Activated CD8-positive, alpha-beta memory T cell treated with anti-CD3 and anti-CD28 coated beads, Interleukin-2, amount 10 ng/mL, durations not matched to agents 7 days and 5 days (primary cell): Measurements from ENCODE around the gene SERINC3. TPM values are rescaled to one million over a fixed set of nuclear protein-coding genes. Genes with fewer than 3 reads are reported as not detected.

Experiments
- ATAC-seq: fragments of 150-1000 bp; cut with Tn5 transposase; one replicate; pipeline ENCODE4 v1.10.0; 2021; ENCODE audit warnings: moderate library complexity
- CTCF ChIA-PET: fragments of 350-600 bp; sonication (Branson Sonifier 250); formaldehyde crosslinking; loops from one replicate; lab custom pipeline; 2021; ENCODE audit warnings: antibody characterized with exemption; lab: Charles Lee
- DNase-seq: peaks from one replicate; pipeline ENCODE4 v3.0.0-alpha.2; 2020
- H3K27ac Mint-ChIP-seq: one replicate; pipeline ENCODE4 v1.8.0; 2021; ENCODE audit warnings: mild to moderate bottlenecking, mixed read lengths
- H3K27me3 Mint-ChIP-seq: one replicate; pipeline ENCODE4 v1.8.0; 2021; ENCODE audit warnings: mixed read lengths
- H3K36me3 Mint-ChIP-seq: one replicate; pipeline ENCODE4 v1.8.0; 2021; ENCODE audit warnings: mild to moderate bottlenecking, mixed read lengths
- H3K4me1 Mint-ChIP-seq: one replicate; pipeline ENCODE4 v1.8.0; 2021; ENCODE audit warnings: mixed read lengths
- H3K4me3 Mint-ChIP-seq: one replicate; pipeline ENCODE4 v1.8.0; 2021; ENCODE audit warnings: mild to moderate bottlenecking, moderate library complexity, mixed read lengths
- H3K9me3 Mint-ChIP-seq: one replicate; pipeline ENCODE4 v1.8.0; 2022; ENCODE audit warnings: low read depth, mixed read lengths
- total RNA-seq, 2 experiments: library from RNA; stranded (reverse); gene quantifications; one replicate each; pipeline ENCODE4 v1.2.3, GENCODE V29; 2021

Gene SERINC3
- total RNA-seq, 2 experiments from 2014 or later, result 50.1 to 64.6 TPM

DNA sequence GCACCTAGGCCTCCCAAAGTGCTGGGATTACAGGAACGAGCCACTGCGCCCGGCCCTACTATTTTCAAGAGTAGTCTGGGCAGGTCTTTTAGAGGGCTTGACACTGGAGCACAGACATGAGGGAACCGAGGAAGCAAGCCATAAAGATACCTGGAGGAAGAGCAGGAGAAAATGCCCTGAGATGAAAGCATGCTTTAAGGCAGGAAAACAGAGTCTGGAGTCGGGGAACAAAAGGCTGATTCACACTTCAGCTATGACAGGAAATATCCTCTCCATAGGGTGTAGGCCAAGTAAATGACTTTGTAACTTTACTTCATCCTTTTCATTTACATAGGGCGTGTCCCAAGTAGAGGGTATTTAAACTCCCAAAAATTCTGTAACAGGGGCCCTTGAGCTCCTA is 4.3 kb upstream of the SERINC3 start:
- H3K9me3 Mint-ChIP-seq, result no peaks in the 10 kb centered on the region
- CTCF ChIA-PET, result no interaction called here
- no peak overlapping the region for H3K27ac Mint-ChIP-seq
- H3K36me3 Mint-ChIP-seq, result no peaks in the 10 kb centered on the region
- no peak for DNase-seq
- peaks cover 14% of the 10 kb centered on the region for H3K4me1 Mint-ChIP-seq
- H3K27me3 Mint-ChIP-seq, result no peaks in the 10 kb centered on the region
- ATAC-seq, result no peak
- no peak overlapping the region for H3K4me3 Mint-ChIP-seq

DNA sequence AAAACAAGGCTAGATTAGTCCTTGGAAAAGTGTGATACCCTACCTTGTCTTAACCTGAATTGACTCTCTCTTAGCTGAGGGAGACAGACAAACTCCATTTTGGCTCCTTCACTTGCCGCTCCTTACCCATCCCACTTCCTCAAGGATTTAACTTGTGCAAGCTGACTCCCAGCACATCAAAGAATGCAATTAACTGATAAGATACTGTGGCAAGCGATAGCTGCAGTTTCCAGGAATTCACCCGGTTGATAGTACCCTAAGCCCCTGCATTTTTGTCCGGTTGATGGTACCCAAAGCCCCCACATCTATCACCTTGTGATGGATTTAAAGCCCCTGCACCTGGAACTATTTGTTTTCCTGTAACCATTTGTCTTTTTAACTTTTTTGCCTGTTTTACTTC is 1.9 kb upstream of the SERINC3 start:
- H3K27ac Mint-ChIP-seq, result no peak overlapping the region
- no peak for ATAC-seq
- H3K4me3 Mint-ChIP-seq, result no peak overlapping the region

DNA sequence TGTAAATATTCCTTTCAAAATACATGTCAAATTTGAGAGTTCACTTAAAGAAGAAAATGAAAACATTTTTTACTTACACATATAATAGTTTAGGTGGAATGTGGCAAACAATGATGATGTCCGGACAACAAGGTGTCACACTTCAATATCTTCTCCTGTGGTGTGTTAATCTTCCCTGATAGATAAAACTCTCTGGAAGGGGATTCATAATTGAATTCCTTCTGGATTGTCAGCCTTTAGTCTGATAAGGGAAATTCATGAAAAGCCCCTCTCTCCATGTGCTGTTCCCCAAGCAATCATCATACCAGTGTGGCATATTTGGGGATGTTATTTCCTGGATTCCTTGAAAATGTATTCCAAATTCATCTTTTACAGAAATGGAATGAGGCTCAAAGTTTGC is 971 bp upstream of the SERINC3 start:
- Mint-ChIP-seq H3K9me3 (no peaks in the 10 kb centered on the region), H3K4me3 (peak overlapping the region; percentile 81), H3K27me3 (no peaks in the 10 kb centered on the region), H3K4me1 (peaks cover 33% of the 10 kb centered on the region), H3K27ac (peak overlapping the region; percentile 93), H3K36me3 (peaks cover 3% of the 10 kb centered on the region)
- no peak for DNase-seq
- ATAC-seq, result no peak
- CTCF ChIA-PET, result interaction anchor here (1.1 to 1.3 kb wide), 2 partner anchors 13 to 15 kb away, joined by 3 to 4 read pairs; no protein-coding TSS in a partner anchor

More for the DNA sequence above, 1.9 kb upstream of the SERINC3 start:
- Mint-ChIP-seq H3K27me3 (no peaks in the 10 kb centered on the region), H3K4me1 (peaks cover 32% of the 10 kb centered on the region), H3K9me3 (no peaks in the 10 kb centered on the region), H3K36me3 (peaks cover 1% of the 10 kb centered on the region)
- CTCF ChIA-PET, result no interaction called here
- DNase-seq, result no peak

GRCh38 chr20:44520881-44521280 is 989 bp downstream of the SERINC3 start:
- Mint-ChIP-seq H3K36me3 (peaks cover 6% of the 10 kb centered on the region), H3K4me3 (peak overlapping the region; percentile 81), H3K27me3 (no peaks in the 10 kb centered on the region), H3K27ac (peak overlapping the region; percentile 93), H3K4me1 (peaks cover 39% of the 10 kb centered on the region), H3K9me3 (no peaks in the 10 kb centered on the region)
- CTCF ChIA-PET, result interaction anchor here (1.5 to 1.8 kb wide), 2 partner anchors 90 to 136 kb away, joined by 4 to 11 read pairs; no protein-coding TSS in a partner anchor
- no peak for DNase-seq
- no peak for ATAC-seq

GRCh38 chr20:44518248-44518647 is 3.6 kb downstream of the SERINC3 start:
- ATAC-seq, result no peak
- Mint-ChIP-seq H3K9me3 (no peaks in the 10 kb centered on the region), H3K4me1 (peaks cover 50% of the 10 kb centered on the region), H3K36me3 (peaks cover 8% of the 10 kb centered on the region), H3K4me3 (no peak overlapping the region), H3K27me3 (no peaks in the 10 kb centered on the region), H3K27ac (no peak overlapping the region)
- CTCF ChIA-PET, result no interaction called here
- DNase-seq, result no peak

- no peak for ATAC-seq
- CTCF ChIA-PET, result no interaction called here
- DNase-seq, result no peak
- H3K4me3 Mint-ChIP-seq, result no peak overlapping the region
- H3K9me3 Mint-ChIP-seq, result no peaks in the 10 kb centered on the region
- H3K27ac Mint-ChIP-seq, result no peak overlapping the region
- H3K4me1 Mint-ChIP-seq, result peaks cover 49% of the 10 kb centered on the region
- peaks cover 12% of the 10 kb centered on the region for H3K36me3 Mint-ChIP-seq
- H3K27me3 Mint-ChIP-seq, result no peaks in the 10 kb centered on the region
Measured at GRCh38 chr20:44517454-44517853, 4.4 kb downstream of the SERINC3 start.

GRCh38 chr20:44516491-44516890 is 5.4 kb downstream of the SERINC3 start:
- H3K4me1 Mint-ChIP-seq, result peaks cover 45% of the 10 kb centered on the region
- peaks cover 13% of the 10 kb centered on the region for H3K36me3 Mint-ChIP-seq
- H3K27ac Mint-ChIP-seq, result no peak overlapping the region
- H3K4me3 Mint-ChIP-seq, result no peak overlapping the region
- no peaks in the 10 kb centered on the region for H3K9me3 Mint-ChIP-seq
- H3K27me3 Mint-ChIP-seq, result no peaks in the 10 kb centered on the region
- CTCF ChIA-PET, result interaction anchor here (1.0 kb wide), 1 partner anchor 317 kb away, joined by 3 read pairs; no protein-coding TSS in a partner anchor
- DNase-seq (no peak), ATAC-seq (no peak)

- peaks cover 27% of the 10 kb centered on the region for H3K4me1 Mint-ChIP-seq
- H3K27ac Mint-ChIP-seq, result no peak overlapping the region
- no peaks in the 10 kb centered on the region for H3K9me3 Mint-ChIP-seq
- CTCF ChIA-PET, result no interaction called here
- H3K27me3 Mint-ChIP-seq, result no peaks in the 10 kb centered on the region
- peak; percentile 16 for ATAC-seq
- no peak overlapping the region for H3K4me3 Mint-ChIP-seq
- H3K36me3 Mint-ChIP-seq, result peaks cover 24% of the 10 kb centered on the region
- DNase-seq, result no peak
Measured at GRCh38 chr20:44513871-44514270, 8.0 kb downstream of the SERINC3 start.

GRCh38 chr20:44509762-44510161 is 12.1 kb downstream of the SERINC3 start:
- no peaks in the 10 kb centered on the region for H3K27me3 Mint-ChIP-seq
- ATAC-seq (no peak), DNase-seq (no peak)
- no peaks in the 10 kb centered on the region for H3K9me3 Mint-ChIP-seq
- H3K36me3 Mint-ChIP-seq, result peaks cover 36% of the 10 kb centered on the region
- peaks cover 17% of the 10 kb centered on the region for H3K4me1 Mint-ChIP-seq
- CTCF ChIA-PET, result interaction anchor here (0.8 to 1.0 kb wide), 3 partner anchors 12 to 176 kb away, joined by 3 to 4 read pairs (median 4); partner anchors contain the start of gene SERINC3
- H3K27ac Mint-ChIP-seq, result no peak overlapping the region
- no peak overlapping the region for H3K4me3 Mint-ChIP-seq

DNA sequence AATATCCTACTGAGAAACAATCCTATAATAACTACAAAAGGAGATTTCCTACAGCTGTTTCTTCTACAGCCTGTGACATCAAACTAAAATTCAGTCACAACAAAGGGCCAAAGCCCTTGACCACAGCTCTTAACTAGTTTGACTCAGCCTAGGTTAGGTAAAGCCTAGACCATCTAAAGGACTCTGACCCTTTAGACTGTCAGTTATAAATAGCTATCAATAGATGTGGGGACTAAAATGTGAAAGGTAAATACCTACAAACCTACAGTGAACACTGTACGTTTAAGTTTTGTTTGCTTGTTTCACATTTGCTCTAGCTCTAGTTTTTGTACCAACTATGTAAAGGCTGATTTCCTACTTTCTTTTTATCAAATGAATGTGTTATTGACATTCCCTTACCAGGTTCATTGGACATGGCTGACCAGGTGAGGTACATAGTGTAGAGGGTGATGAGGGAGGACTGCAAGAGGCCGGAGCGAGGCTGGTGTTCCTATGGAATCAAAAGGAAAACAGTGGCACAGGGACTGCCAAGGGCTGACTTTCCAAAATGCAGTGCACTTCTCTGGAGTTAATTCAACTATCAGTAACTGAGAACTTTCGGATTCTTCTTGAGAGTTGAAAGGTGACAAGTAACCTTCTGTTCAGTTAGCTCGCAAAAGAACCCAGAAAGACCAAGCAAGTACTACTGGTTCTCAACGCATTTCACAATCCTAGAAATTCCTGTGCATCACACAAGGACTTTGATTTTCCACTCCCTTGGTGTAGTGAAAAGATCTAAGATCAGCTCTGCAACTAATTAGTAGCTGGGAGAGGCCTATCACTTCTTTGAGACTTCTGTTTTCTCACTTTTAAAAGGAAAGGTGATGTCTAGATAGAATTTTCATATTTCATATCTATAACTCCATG is 17.2 kb downstream of the SERINC3 start:
- Mint-ChIP-seq H3K4me1 (no peaks in the 10 kb centered on the region), H3K27ac (no peak overlapping the region), H3K9me3 (no peaks in the 10 kb centered on the region), H3K36me3 (peaks cover 46% of the 10 kb centered on the region), H3K27me3 (no peaks in the 10 kb centered on the region), H3K4me3 (no peak overlapping the region)
- CTCF ChIA-PET, result no interaction called here
- ATAC-seq (no peak), DNase-seq (no peak)

GRCh38 chr20:44502968-44503367 is 18.9 kb downstream of the SERINC3 start:
- Mint-ChIP-seq H3K4me1 (peaks cover 2% of the 10 kb centered on the region), H3K4me3 (no peak overlapping the region), H3K27ac (no peak overlapping the region), H3K27me3 (no peaks in the 10 kb centered on the region), H3K9me3 (no peaks in the 10 kb centered on the region), H3K36me3 (peaks cover 43% of the 10 kb centered on the region)
- CTCF ChIA-PET, result interaction anchor here (1.1 kb wide), 3 partner anchors 17 to 100 kb away, joined by 3 read pairs; no protein-coding TSS in a partner anchor
- DNase-seq (no peak), ATAC-seq (no peak)

- Mint-ChIP-seq H3K4me3 (no peak overlapping the region), H3K27me3 (no peaks in the 10 kb centered on the region), H3K9me3 (no peaks in the 10 kb centered on the region), H3K36me3 (peaks cover 44% of the 10 kb centered on the region), H3K4me1 (peaks cover 6% of the 10 kb centered on the region), H3K27ac (no peak overlapping the region)
- CTCF ChIA-PET, result interaction anchor here (1.0 kb wide), 1 partner anchor 108 kb away, joined by 3 read pairs; no protein-coding TSS in a partner anchor
- ATAC-seq (no peak), DNase-seq (no peak)
Measured at GRCh38 chr20:44501448-44501847, 20.4 kb downstream of the SERINC3 start.

DNA sequence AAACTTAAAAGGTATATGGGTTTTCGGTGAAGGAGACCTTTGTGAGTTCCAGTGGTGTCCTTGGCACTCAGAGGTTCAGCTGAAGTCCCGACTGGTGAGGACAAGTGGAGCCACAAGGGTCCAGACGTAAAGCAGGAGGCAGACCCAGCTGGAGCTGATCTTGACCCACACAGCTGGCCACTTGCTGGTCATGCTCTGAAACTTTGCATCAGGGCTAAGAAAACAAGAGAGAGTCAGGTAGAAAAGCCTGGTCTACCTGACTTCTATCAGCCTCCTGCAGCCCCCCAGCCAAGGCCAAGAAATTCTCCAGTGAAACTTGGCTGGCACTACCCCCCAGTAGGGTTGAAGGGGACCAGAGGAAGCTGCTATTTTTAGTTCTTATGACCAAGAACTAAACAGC is 21.6 kb downstream of the SERINC3 start:
- H3K27ac Mint-ChIP-seq, result no peak overlapping the region
- peaks cover 16% of the 10 kb centered on the region for H3K4me1 Mint-ChIP-seq
- ATAC-seq (no peak), DNase-seq (no peak)
- CTCF ChIA-PET, result no interaction called here
- H3K9me3 Mint-ChIP-seq, result no peaks in the 10 kb centered on the region
- H3K36me3 Mint-ChIP-seq, result peaks cover 55% of the 10 kb centered on the region
- no peak overlapping the region for H3K4me3 Mint-ChIP-seq
- H3K27me3 Mint-ChIP-seq, result no peaks in the 10 kb centered on the region

DNA sequence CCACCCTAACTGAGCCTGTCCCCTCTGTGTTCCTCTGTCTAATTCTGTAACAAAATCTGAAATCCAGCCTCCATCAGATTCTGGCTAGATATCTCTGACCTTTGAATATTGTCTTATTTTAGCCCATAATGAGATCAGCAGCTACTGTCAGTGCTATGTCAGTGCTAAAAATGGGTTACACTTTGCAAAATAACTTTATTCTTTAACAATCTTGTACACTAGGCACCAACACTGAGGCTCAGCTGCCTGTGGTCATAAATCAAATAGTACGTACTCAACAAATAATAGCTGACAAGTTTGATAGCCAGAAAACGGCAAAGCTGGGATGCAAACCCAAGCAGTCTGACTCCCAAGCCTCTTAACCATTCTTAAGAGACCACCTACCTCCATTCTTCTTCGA is 24.1 kb downstream of the SERINC3 start:
- no peak overlapping the region for H3K27ac Mint-ChIP-seq
- H3K9me3 Mint-ChIP-seq, result no peaks in the 10 kb centered on the region
- no peak for DNase-seq
- H3K4me1 Mint-ChIP-seq, result peaks cover 22% of the 10 kb centered on the region
- CTCF ChIA-PET, result no interaction called here
- no peak overlapping the region for H3K4me3 Mint-ChIP-seq
- H3K36me3 Mint-ChIP-seq, result peaks cover 58% of the 10 kb centered on the region
- ATAC-seq, result no peak
- no peaks in the 10 kb centered on the region for H3K27me3 Mint-ChIP-seq
